Astrocyte (in vitro differentiated cells and primary cell): Measurements from ENCODE around the gene SUFU. TPM values are rescaled to one million over a fixed set of nuclear protein-coding genes. Genes with fewer than 3 reads are reported as not detected.

Source experiments
- DNase-seq: peaks from one replicate; pipeline ENCODE4 v3.0.0-alpha.2; 2010; ENCODE audit warnings: low read depth
- FAIRE-seq: peaks from 2 replicates; lab custom pipeline; 2011; peaks lifted over from hg19 to GRCh38; lab: Jason Lieb, UNC
- H2AFZ ChIP-seq: 2 replicates; pipeline ENCODE4 v1.6.0; 2012; ENCODE audit warnings: low read depth, low read length, inconsistent platforms
- H3K27ac ChIP-seq: 2 replicates; pipeline ENCODE4 v1.5.1; 2011; ENCODE audit warnings: low read depth, low read length, inconsistent platforms
- H3K27me3 ChIP-seq: 2 replicates; pipeline ENCODE4 v1.6.0; 2011; ENCODE audit warnings: low read length, inconsistent platforms; ENCODE audit not compliant: insufficient read depth
- H3K36me3 ChIP-seq: 2 replicates; pipeline ENCODE4 v1.5.1; 2011; ENCODE audit warnings: low read length, inconsistent platforms; ENCODE audit not compliant: insufficient read depth
- H3K4me1 ChIP-seq: 2 replicates; pipeline ENCODE4 v1.5.1; 2011; ENCODE audit warnings: low read length, inconsistent platforms; ENCODE audit not compliant: insufficient read depth
- H3K4me2 ChIP-seq: 2 replicates; pipeline ENCODE4 v1.6.0; 2012; ENCODE audit warnings: low read length, inconsistent platforms
- H3K4me3 ChIP-seq: 2 replicates; pipeline ENCODE4 v1.5.1; 2011; ENCODE audit warnings: low read depth, mild to moderate bottlenecking, low read length, inconsistent platforms; ENCODE audit not compliant: insufficient read depth
- H3K79me2 ChIP-seq: 2 replicates; pipeline ENCODE4 v1.6.0; 2012; ENCODE audit warnings: mild to moderate bottlenecking, low read length, inconsistent platforms; ENCODE audit not compliant: insufficient read depth
- H3K9ac ChIP-seq: 2 replicates; pipeline ENCODE4 v1.6.0; 2012; ENCODE audit warnings: mild to moderate bottlenecking, low read length, inconsistent platforms
- H3K9me3 ChIP-seq: 2 replicates; pipeline ENCODE4 v1.5.1; 2012; ENCODE audit warnings: low read depth, mild to moderate bottlenecking, low read length, inconsistent platforms; ENCODE audit not compliant: insufficient read depth
- H4K20me1 ChIP-seq: 2 replicates; pipeline ENCODE4 v1.6.0; 2012; ENCODE audit warnings: low read length, inconsistent platforms; ENCODE audit not compliant: insufficient read depth
- H3K27ac Mint-ChIP-seq: one replicate; pipeline ENCODE4 v1.8.0; 2021; ENCODE audit warnings: mild to moderate bottlenecking, mixed read lengths; ENCODE audit not compliant: unreplicated experiment
- H3K27me3 Mint-ChIP-seq: one replicate; pipeline ENCODE4 v1.8.0; 2021; ENCODE audit warnings: low read depth, mixed read lengths; ENCODE audit not compliant: unreplicated experiment
- H3K36me3 Mint-ChIP-seq: one replicate; pipeline ENCODE4 v1.8.0; 2021; ENCODE audit warnings: low read depth, mixed read lengths; ENCODE audit not compliant: unreplicated experiment
- H3K4me1 Mint-ChIP-seq: one replicate; pipeline ENCODE4 v1.8.0; 2021; ENCODE audit warnings: low read depth, mixed read lengths; ENCODE audit not compliant: unreplicated experiment
- H3K4me3 Mint-ChIP-seq: one replicate; pipeline ENCODE4 v1.8.0; 2021; ENCODE audit warnings: mild to moderate bottlenecking, moderate library complexity, mixed read lengths; ENCODE audit not compliant: unreplicated experiment
- H3K9me3 Mint-ChIP-seq: one replicate; pipeline ENCODE4 v1.8.0; 2021; ENCODE audit warnings: mild to moderate bottlenecking, mixed read lengths; ENCODE audit not compliant: unreplicated experiment
- CTCF ChIP-seq: IDR thresholded peaks from 2 replicates; pipeline ENCODE4 v1.5.1; 2011; ENCODE audit warnings: low read depth, mild to moderate bottlenecking, inconsistent platforms, low read length, moderate library complexity; ENCODE audit not compliant: insufficient read depth
- EZH2 ChIP-seq: IDR thresholded peaks from 2 replicates; pipeline ENCODE4 v1.6.1; 2012; ENCODE audit warnings: mild to moderate bottlenecking, low read length, inconsistent platforms; ENCODE audit not compliant: insufficient read depth
- total RNA-seq: library from RNA; stranded (reverse); gene quantifications from 2 replicates; pipeline ENCODE4 v1.2.1, GENCODE V29; 2021

The SUFU gene
- total RNA-seq, 1 donor from 2014 or later = 25.8 TPM

- peaks cover 34% of the 10 kb centered on the region for H3K4me1 Mint-ChIP-seq
- FAIRE-seq = no peak
- no peaks in the 10 kb centered on the region for H3K9me3 ChIP-seq
- no peak for DNase-seq
- no peak overlapping the region for H3K9ac ChIP-seq
- peaks cover 5% of the 10 kb centered on the region for H4K20me1 ChIP-seq
- H3K4me3 ChIP-seq = no peak overlapping the region
- peak overlapping the region; percentile 79 for H3K27ac Mint-ChIP-seq
- no peaks in the 10 kb centered on the region for H3K27me3 Mint-ChIP-seq
- H3K36me3 Mint-ChIP-seq = peaks cover 9% of the 10 kb centered on the region
- no peak for TF ChIP-seq CTCF
- no peak for TF ChIP-seq EZH2
- no peak overlapping the region for H3K4me3 Mint-ChIP-seq
- no peaks in the 10 kb centered on the region for H3K36me3 ChIP-seq
- H3K27ac ChIP-seq = peak overlapping the region; percentile 38
- H3K79me2 ChIP-seq = no peaks in the 10 kb centered on the region
- H3K27me3 ChIP-seq = no peaks in the 10 kb centered on the region
- H2AFZ ChIP-seq = no peak overlapping the region
- peaks cover 17% of the 10 kb centered on the region for H3K4me1 ChIP-seq
- no peaks in the 10 kb centered on the region for H3K9me3 Mint-ChIP-seq
- H3K4me2 ChIP-seq = peak overlapping the region; percentile 54
Measured at GRCh38 chr10:102593804-102594079, 90.0 kb downstream of the SUFU start.

- Histone ChIP-seq H3K4me1 (peaks cover 25% of the 10 kb centered on the region), H3K36me3 (no peaks in the 10 kb centered on the region), H3K4me3 (no peak overlapping the region), H3K27ac (no peak overlapping the region), H2AFZ (no peak overlapping the region), H3K79me2 (no peaks in the 10 kb centered on the region), H3K27me3 (no peaks in the 10 kb centered on the region), H3K9me3 (no peaks in the 10 kb centered on the region), H4K20me1 (peaks cover 5% of the 10 kb centered on the region), H3K4me2 (no peak overlapping the region), H3K9ac (no peak overlapping the region)
- no peak for FAIRE-seq
- TF ChIP-seq CTCF (no peak), EZH2 (no peak)
- Mint-ChIP-seq H3K27me3 (no peaks in the 10 kb centered on the region), H3K9me3 (no peaks in the 10 kb centered on the region), H3K4me3 (no peak overlapping the region), H3K27ac (no peak overlapping the region), H3K4me1 (peaks cover 45% of the 10 kb centered on the region), H3K36me3 (peaks cover 15% of the 10 kb centered on the region)
- DNase-seq = no peak
Measured at GRCh38 chr10:102595293-102595692, 91.5 kb downstream of the SUFU start.

GRCh38 chr10:102595897-102596296 lies 92.1 kb downstream of the SUFU start:
- TF ChIP-seq EZH2 (no peak), CTCF (no peak)
- no peak overlapping the region for H3K4me2 ChIP-seq
- no peaks in the 10 kb centered on the region for H3K27me3 ChIP-seq
- H3K36me3 ChIP-seq = no peaks in the 10 kb centered on the region
- no peaks in the 10 kb centered on the region for H3K9me3 ChIP-seq
- H3K9ac ChIP-seq = no peak overlapping the region
- H3K27ac Mint-ChIP-seq = no peak overlapping the region
- no peaks in the 10 kb centered on the region for H3K9me3 Mint-ChIP-seq
- peaks cover 18% of the 10 kb centered on the region for H3K36me3 Mint-ChIP-seq
- no peak for DNase-seq
- no peaks in the 10 kb centered on the region for H3K79me2 ChIP-seq
- no peak overlapping the region for H3K27ac ChIP-seq
- no peak overlapping the region for H2AFZ ChIP-seq
- peaks cover 25% of the 10 kb centered on the region for H3K4me1 ChIP-seq
- H4K20me1 ChIP-seq = peaks cover 5% of the 10 kb centered on the region
- peaks cover 48% of the 10 kb centered on the region for H3K4me1 Mint-ChIP-seq
- H3K4me3 ChIP-seq = no peak overlapping the region
- H3K4me3 Mint-ChIP-seq = no peak overlapping the region
- H3K27me3 Mint-ChIP-seq = no peaks in the 10 kb centered on the region
- no peak for FAIRE-seq
